22Rv1 (cell line): ENCODE measurements around the gene TRMT5.

Experiments
- ZFX ChIP-seq: fragments of 450-650 bp; IDR thresholded peaks from 2 replicates; pipeline ENCODE4 v1.6.1; 2017; ENCODE audit warnings: antibody characterized with exemption, borderline replicate concordance
- TF ChIP-seq, protein P1 (sequence below): fragments of 450-650 bp; IDR thresholded peaks from 2 replicates; pipeline ENCODE4 v1.5.1; 2017; ENCODE audit warnings: mild to moderate bottlenecking

DNA sequence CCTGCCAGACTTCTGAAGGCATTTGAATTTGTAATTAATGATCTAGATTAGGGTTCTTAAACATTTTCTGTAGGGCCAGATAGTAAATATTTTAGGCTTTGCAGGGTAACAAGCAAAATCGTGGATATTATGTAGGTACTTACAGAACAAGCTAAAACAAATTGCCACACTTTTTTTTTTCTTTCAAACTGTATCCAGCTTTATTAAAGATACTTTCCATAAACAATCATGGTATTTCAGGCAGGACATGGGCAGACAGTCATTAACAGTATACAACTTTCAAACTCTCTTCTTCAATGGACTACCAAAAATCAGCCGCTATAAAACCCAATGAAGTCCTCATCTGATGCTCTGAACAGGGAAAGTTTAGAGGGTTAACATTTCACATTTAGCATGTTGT lies 9.6 kb downstream of the TRMT5 start:
- TF ChIP-seq, protein P1, sequence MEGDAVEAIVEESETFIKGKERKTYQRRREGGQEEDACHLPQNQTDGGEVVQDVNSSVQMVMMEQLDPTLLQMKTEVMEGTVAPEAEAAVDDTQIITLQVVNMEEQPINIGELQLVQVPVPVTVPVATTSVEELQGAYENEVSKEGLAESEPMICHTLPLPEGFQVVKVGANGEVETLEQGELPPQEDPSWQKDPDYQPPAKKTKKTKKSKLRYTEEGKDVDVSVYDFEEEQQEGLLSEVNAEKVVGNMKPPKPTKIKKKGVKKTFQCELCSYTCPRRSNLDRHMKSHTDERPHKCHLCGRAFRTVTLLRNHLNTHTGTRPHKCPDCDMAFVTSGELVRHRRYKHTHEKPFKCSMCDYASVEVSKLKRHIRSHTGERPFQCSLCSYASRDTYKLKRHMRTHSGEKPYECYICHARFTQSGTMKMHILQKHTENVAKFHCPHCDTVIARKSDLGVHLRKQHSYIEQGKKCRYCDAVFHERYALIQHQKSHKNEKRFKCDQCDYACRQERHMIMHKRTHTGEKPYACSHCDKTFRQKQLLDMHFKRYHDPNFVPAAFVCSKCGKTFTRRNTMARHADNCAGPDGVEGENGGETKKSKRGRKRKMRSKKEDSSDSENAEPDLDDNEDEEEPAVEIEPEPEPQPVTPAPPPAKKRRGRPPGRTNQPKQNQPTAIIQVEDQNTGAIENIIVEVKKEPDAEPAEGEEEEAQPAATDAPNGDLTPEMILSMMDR, result no peak
- no peak for TF ChIP-seq ZFX
